ENCODE measurements around the gene TXNDC2.
"Not testable (repeated sequence)": the region's sequence is repeated elsewhere in the genome, so short reads cannot be mapped to it uniquely, and the experiment has no call there.

TXNDC2 gene

DNA sequence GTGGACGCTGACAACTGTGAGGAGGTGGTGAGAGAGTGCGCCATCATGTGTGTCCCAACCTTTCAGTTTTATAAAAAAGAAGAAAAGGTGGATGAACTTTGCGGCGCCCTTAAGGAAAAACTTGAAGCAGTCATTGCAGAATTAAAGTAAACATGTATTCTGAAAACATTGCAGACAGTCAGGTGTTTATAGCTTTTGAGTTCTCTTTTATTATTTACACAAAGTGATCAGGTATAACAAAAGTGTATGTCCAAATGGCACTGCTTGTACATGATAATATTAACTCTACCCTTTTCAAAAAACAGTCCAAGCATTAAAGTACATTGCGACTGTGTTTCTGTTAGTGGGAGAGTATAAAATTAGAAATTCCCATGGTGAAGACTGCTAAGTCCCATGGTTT lies 2.2 kb downstream of the TXNDC2 start:
- Mint-ChIP-seq H3K27me3 (no peaks in the 10 kb centered on the region), H3K4me3 (no peak overlapping the region), H3K36me3 (no peaks in the 10 kb centered on the region), H3K4me1 (no peaks in the 10 kb centered on the region), H3K27ac (no peak overlapping the region), H3K9me3 (no peaks in the 10 kb centered on the region)
- no peak for ATAC-seq

DNA sequence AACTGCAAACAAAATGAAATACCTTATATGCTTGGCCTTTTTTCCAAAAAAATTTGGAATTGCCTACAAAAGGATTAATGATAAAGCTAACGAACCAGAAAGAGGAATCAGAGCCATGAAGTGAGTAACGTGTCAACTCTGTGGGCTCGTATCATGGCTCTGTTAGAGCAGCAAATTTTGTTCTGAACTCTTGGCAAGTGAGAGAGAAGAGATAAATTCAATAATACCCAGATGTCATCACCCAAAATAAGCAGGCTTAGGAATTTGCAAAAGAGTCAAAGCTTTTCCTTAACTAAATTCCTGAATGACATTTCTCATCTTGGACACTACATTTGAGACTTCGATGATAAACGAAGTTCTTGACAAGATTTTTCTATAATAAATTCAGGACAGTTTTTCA lies 4.4 kb downstream of the TXNDC2 start:
- Mint-ChIP-seq H3K27ac (no peak overlapping the region), H3K4me3 (no peak overlapping the region), H3K27me3 (no peaks in the 10 kb centered on the region), H3K36me3 (no peaks in the 10 kb centered on the region), H3K9me3 (no peaks in the 10 kb centered on the region), H3K4me1 (no peaks in the 10 kb centered on the region)
- ATAC-seq = no peak

DNA sequence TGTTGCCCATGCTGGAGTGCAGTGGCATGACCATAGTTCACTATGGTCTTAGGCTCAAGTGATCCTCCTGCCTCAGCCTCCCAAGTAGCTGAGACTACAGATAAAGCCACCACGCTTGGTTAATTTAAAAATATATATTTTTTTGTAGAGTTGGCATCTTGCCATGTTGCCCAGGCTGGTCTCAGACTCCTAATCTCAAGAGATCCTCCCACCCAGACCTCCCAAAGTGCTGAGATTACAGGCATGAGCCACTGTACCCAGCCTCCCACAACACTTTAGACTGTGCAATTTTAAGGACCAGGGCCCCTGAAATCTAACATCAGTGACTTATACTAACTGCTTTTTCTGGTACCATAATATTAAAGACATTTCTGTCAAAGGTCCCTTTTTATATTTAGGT lies 5.2 kb downstream of the TXNDC2 start:
- H3K27ac Mint-ChIP-seq = no peak overlapping the region
- H3K4me1 Mint-ChIP-seq = no peaks in the 10 kb centered on the region
- H3K4me3 Mint-ChIP-seq = no peak overlapping the region
- H3K9me3 Mint-ChIP-seq = no peaks in the 10 kb centered on the region
- H3K36me3 Mint-ChIP-seq = no peaks in the 10 kb centered on the region
- H3K27me3 Mint-ChIP-seq = no peaks in the 10 kb centered on the region
- no peak for ATAC-seq

DNA sequence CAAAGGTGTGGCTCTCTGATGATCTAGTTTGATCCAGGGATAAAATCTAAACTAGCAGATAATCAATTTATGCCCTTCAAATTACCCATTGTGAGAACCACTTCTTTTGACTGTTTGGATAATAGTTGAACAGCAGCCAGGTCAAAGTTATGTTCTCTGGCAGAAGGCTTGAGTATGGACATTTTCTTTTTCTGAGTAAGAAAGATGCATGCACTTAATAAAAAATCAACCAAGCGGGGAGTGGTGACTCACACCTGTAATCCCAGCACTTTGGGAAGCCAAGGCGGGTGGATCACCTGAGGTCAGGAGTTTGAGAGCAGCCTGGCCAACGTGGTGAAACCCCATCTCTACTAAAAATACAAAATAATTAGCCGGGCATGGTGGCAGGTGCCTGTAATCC lies 5.7 kb downstream of the TXNDC2 start:
- not testable (repeated sequence) for H3K9me3 Mint-ChIP-seq, H3K4me1 Mint-ChIP-seq, ATAC-seq, H3K27me3 Mint-ChIP-seq, H3K27ac Mint-ChIP-seq, H3K36me3 Mint-ChIP-seq, H3K4me3 Mint-ChIP-seq

DNA sequence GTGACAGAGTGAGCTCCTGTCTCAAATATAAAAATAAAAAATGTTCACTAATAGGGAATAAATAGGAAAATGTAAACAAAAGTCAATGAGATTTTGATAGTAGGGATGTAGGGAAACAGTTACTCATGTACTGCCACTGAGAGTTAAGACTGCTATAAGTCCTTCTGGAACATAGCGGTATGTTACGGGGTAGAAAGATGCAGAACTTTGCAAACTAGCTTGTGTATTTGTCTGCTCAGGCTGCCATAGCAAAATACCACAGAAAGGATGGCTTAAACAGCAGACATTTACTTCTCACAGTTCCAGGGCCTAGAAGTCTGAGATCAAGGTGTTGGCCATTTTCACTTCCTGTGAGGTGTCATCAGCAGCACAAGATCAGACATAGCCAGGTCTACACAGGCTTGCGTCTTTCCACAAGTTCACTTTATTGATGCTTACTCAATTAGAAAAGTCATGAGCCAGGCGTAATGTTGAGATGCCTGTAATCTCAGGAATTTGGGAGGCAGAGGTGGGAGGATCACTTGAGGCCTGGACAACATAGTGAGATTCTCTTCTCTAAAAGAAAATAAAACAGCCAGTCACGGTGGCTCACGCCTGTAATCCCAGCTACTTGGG lies 8.8 kb downstream of the TXNDC2 start:
- ATAC-seq = no peak
- Mint-ChIP-seq H3K9me3 (no peaks in the 10 kb centered on the region), H3K4me1 (no peaks in the 10 kb centered on the region), H3K27me3 (peaks cover 7% of the 10 kb centered on the region), H3K36me3 (no peaks in the 10 kb centered on the region), H3K4me3 (no peak overlapping the region), H3K27ac (no peak overlapping the region)

DNA sequence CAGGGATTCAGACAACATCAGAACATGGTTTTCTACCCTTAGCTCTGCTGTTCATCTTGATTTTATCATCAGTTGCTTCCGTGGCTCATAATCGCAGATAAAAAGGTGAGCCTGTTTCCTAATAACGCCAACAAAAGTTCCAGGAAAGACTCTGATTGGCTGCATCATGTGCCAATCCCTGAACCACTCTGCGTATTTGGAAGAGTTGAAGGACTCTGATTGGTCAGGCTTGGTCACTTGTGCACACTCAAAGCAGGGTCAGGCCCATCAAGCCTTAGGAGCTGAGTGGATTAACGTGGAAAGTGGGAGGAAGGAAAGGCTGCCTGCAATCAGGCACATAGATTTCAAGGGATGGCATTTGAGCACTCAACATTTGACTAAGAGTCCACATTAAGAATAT lies 11.4 kb downstream of the TXNDC2 start:
- ATAC-seq = no peak
- H3K4me3 Mint-ChIP-seq = no peak overlapping the region
- no peaks in the 10 kb centered on the region for H3K4me1 Mint-ChIP-seq
- peaks cover 7% of the 10 kb centered on the region for H3K27me3 Mint-ChIP-seq
- no peak overlapping the region for H3K27ac Mint-ChIP-seq
- H3K36me3 Mint-ChIP-seq = no peaks in the 10 kb centered on the region
- no peaks in the 10 kb centered on the region for H3K9me3 Mint-ChIP-seq

DNA sequence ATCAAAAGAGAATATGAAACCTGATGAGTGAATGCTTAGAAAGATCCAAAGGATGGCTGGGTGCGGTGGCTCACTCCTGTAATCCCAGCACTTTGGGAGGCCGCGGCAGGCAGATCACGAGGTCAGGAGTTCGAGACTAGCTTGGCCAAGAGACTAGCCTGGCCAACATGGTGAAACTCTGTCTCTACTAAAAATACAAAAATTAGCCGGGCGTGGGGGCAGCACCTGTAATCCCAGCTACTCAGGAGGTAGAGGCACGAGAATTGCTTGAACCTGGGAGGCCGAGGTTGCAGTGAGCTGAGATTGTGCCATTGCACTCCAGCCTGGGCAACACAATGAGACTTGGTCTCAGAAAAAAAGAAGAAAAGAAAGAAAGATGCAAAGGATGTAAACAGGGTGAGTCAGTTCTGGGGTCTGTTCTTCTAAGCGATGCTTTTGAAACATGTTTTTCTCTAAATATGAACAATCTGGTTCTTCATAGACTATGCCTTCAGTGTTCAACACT lies 12.1 kb downstream of the TXNDC2 start:
- H3K4me3 Mint-ChIP-seq, H3K27ac Mint-ChIP-seq, H3K27me3 Mint-ChIP-seq, H3K4me1 Mint-ChIP-seq, ATAC-seq, H3K9me3 Mint-ChIP-seq, H3K36me3 Mint-ChIP-seq: not testable (repeated sequence)

DNA sequence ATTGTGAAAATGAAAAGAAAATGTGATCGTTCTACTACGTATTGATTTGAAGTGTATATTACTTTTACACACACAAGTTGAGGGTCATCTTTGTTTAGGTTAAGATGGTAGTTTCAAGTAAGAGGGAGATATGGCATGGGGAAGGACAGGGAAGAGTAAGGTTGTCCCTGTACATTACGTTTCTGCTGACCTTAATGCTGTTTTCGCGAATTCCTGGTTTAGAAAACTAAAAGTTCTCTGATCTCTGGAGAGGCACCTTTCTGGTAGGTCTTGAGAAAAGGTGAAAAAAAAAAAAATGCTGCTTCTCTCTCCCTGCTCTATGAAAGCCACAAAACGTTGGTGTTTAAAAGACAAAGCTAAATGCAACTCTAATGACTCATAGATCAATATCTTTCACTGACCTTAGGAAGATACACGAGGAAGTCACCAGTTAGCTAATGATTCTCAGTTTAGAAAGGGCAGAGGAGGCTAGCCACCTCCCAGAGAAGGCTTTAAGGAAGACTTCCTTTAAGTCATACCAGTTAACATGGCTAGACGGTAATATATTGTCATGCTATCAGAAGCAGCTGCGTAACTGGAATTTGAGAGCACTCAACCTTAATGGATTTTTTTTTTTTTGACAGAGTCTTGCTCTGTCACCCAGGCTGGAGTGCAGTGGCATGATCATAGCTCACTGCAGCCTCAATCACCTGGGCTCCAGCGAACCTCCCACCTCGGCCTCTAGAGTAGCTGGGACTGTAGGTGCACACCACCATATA lies 13.2 kb downstream of the TXNDC2 start:
- no peaks in the 10 kb centered on the region for H3K9me3 Mint-ChIP-seq
- ATAC-seq = peak; percentile 75
- no peaks in the 10 kb centered on the region for H3K4me1 Mint-ChIP-seq
- no peak overlapping the region for H3K4me3 Mint-ChIP-seq
- H3K27ac Mint-ChIP-seq = no peak overlapping the region
- H3K27me3 Mint-ChIP-seq = peaks cover 7% of the 10 kb centered on the region
- H3K36me3 Mint-ChIP-seq = no peaks in the 10 kb centered on the region

DNA sequence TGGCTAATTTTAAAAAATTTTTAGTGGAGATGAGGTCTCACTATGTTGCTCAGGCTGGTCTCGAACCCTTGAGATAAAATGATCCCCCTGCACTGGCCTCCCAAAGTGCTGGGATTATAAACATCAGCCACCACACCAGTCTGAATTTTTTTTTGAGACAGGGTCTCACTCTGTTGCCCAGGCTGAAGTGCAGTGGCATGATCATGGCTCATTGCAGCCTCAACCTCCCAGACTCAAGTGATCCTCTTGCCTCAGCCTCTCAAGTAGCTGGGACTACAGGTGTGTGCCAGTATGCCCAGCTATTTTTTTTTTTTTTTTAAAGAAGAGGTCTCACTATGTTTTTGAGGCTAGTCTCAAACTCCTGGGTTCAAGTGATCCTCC lies 13.8 kb downstream of the TXNDC2 start:
- not testable (repeated sequence) for H3K36me3 Mint-ChIP-seq, H3K4me1 Mint-ChIP-seq, H3K9me3 Mint-ChIP-seq, H3K4me3 Mint-ChIP-seq, H3K27ac Mint-ChIP-seq, ATAC-seq, H3K27me3 Mint-ChIP-seq

DNA sequence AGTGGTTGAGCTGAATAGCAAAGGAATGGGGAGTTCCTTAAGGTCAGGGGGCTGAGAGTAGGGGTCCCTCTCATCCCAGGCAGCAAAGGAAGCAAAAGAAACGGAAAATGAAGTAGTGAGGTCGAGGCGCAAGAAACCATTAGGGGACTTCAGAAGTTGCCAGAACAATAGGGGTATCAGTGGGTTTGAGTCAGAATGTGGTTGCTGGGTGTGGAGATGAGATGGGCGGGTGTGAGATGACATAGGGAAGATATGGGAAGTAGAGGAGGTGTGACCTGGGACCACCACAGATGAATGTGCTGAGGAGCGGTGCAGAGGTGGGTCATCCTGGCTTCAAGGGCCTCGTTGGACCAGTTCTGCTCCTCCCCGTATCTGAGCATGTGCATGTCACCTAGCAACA lies 14.9 kb downstream of the TXNDC2 start:
- Mint-ChIP-seq H3K27ac (no peak overlapping the region), H3K27me3 (peaks cover 7% of the 10 kb centered on the region), H3K36me3 (no peaks in the 10 kb centered on the region), H3K4me3 (no peak overlapping the region), H3K9me3 (no peaks in the 10 kb centered on the region), H3K4me1 (no peaks in the 10 kb centered on the region)
- no peak for ATAC-seq

DNA sequence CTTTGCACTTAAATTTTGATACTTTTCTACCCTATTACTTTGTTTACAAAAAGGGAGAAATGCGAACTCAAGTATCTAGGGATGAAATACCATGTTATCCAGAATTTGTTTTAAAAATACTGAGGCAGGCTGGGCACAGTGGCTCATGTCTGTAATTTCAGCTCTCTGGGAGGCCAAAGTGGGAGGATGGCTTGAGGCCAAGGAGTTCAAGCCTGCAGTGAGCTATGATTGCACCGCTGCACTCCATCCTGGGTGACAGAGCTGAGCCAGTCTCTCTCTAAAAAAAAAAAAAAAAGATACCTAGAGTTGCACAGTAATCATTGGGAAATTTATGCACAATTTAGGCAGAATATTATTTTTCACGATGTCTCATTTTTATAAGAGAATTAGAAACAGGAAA lies 15.6 kb downstream of the TXNDC2 start:
- no peaks in the 10 kb centered on the region for H3K36me3 Mint-ChIP-seq
- no peak for ATAC-seq
- no peaks in the 10 kb centered on the region for H3K4me1 Mint-ChIP-seq
- no peaks in the 10 kb centered on the region for H3K9me3 Mint-ChIP-seq
- no peak overlapping the region for H3K27ac Mint-ChIP-seq
- no peak overlapping the region for H3K4me3 Mint-ChIP-seq
- peaks cover 7% of the 10 kb centered on the region for H3K27me3 Mint-ChIP-seq

DNA sequence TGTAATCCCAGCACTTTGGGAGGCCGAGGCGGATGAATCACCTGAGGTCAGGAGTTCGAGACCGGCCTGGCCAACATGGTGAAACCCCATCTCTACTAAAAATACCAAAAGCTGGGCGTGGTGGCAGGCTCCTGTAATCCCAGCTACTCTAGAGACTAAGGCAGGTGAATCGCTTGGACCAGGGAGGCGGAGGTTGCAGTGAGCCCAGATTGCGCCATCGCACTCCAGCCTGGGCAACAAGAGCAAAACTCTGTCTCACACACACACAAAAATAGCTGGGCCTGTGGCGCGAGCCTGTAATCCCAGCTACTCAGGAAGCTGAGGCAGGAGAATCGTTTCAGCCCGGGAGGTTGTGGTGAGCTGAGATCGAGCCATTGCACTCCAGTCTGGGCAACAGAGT lies 16.5 kb downstream of the TXNDC2 start:
- ATAC-seq, H3K27ac Mint-ChIP-seq, H3K36me3 Mint-ChIP-seq: not testable (repeated sequence)

DNA sequence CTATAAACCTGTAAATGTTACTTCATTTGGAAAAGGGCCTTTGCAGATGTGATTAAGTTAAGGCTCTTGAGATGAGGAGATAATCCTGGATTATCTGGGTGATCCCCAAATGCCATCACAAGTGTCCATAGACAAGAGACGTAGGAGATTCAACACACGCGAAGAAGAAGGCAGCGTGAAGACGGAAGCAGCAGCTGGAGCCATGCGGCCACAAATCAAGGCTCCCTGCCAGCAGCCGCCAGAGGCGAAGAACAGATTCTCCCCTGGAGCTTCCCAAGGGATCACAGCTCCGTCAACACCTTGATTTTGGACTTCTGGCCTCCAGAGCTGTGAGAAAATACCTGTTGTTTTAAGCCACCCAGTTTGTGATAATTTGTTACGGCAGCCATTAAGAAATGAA lies 17.1 kb downstream of the TXNDC2 start:
- no peak for ATAC-seq
- Mint-ChIP-seq H3K36me3 (no peaks in the 10 kb centered on the region), H3K4me3 (no peak overlapping the region), H3K27ac (no peak overlapping the region), H3K4me1 (no peaks in the 10 kb centered on the region), H3K27me3 (peaks cover 7% of the 10 kb centered on the region), H3K9me3 (no peaks in the 10 kb centered on the region)

More for the DNA sequence above, 16.5 kb downstream of the TXNDC2 start:
- not testable (repeated sequence) for H3K27me3 Mint-ChIP-seq, H3K4me3 Mint-ChIP-seq, H3K4me1 Mint-ChIP-seq, H3K9me3 Mint-ChIP-seq

DNA sequence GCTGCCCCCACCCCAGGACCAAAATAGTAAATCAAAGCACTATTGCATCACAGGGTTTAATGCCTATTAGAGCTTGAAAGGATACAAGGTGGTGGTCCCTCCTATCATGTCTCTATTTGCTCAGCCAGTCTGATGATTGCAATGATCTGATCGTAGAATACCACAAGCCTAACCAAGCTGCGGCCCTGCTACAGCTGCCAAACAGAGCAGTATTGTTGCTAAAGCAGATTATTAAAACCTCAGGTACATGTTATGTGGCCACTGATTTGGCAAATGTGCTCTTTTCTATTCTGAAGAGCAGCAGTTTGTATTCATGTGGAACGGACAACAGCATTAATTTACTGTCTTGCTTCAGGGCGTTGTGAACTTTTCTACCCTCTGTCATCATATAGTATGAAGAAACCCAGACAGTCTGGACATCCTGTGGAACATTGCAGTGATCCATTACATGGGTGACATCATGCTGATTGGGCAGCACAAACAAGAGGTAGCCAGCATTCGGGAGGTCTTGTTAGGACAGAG lies 19.7 kb downstream of the TXNDC2 start:
- Mint-ChIP-seq H3K36me3 (no peaks in the 10 kb centered on the region), H3K4me3 (no peak overlapping the region), H3K27me3 (no peaks in the 10 kb centered on the region), H3K4me1 (no peaks in the 10 kb centered on the region), H3K9me3 (no peaks in the 10 kb centered on the region), H3K27ac (no peak overlapping the region)
- no peak for ATAC-seq

DNA sequence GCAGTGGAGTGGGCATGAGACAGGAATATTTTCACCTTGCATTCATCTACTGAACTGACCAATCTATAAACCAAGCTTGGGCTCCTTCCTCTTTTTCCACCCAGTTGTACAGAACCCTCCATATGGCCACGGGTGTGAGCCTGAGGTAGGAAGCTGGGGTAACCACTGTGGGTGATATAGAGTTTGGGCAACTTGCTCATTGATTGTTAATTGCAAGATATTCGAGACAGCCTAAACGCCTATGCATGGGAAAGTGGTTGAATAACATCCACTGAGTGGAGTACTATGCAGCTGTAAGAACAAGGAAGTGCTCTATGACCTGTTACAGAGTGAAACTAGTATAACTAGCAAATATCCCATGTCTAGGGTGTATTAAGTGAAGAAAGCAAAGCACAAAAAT lies 20.7 kb downstream of the TXNDC2 start:
- Mint-ChIP-seq H3K4me3 (no peak overlapping the region), H3K27ac (no peak overlapping the region), H3K27me3 (no peaks in the 10 kb centered on the region), H3K4me1 (no peaks in the 10 kb centered on the region), H3K9me3 (no peaks in the 10 kb centered on the region), H3K36me3 (no peaks in the 10 kb centered on the region)
- ATAC-seq = peak; percentile 41

DNA sequence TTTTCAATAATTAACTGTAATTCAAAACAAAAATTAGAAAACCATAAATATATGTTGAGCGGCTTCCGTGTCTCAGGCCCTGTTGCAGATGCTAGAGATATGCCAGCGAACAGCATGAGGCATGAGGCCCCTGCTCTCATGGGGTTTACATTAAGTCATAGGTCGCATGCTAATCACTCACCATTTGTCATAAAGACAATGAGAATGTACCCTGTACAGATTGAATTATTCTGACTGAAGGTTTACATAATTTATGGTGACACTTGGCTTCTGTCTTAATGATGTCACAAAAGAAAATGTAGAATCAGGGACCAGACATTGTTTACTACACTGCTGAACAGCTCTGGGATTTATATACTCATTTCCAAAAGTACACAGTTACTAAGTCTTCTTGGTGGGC lies 22.1 kb downstream of the TXNDC2 start:
- Mint-ChIP-seq H3K27me3 (no peaks in the 10 kb centered on the region), H3K27ac (no peak overlapping the region), H3K4me1 (peaks cover under 1% of the 10 kb centered on the region), H3K36me3 (no peaks in the 10 kb centered on the region), H3K4me3 (no peak overlapping the region), H3K9me3 (no peaks in the 10 kb centered on the region)
- no peak for ATAC-seq

Data from stimulated activated memory B cell treated with anti-CD40 and anti-IgM and Interleukin-4, amounts not matched to agents 10 μg/mL and 1 μg/mL and 100 μg/mL, for 72 hours (primary cell).